ENCODE results near the gene SCMH1. TPM values are rescaled to one million over a fixed set of nuclear protein-coding genes. Genes with fewer than 3 reads are reported as not detected.

Gene SCMH1
- polyA plus RNA-seq, 1 of the 3 experiments (the other 2 are of a cell fraction) = 38.5 TPM

- no peaks in the 10 kb centered on the region for H3K4me1 ChIP-seq (ENCODE audit: control insufficient read depth in 1 of 2, insufficient read depth in 2 of 2, low read depth in 1 of 2, low read length in 1 of 2)
- no peak overlapping the region for H3K4me2 ChIP-seq
- H3K9ac ChIP-seq = no peak overlapping the region
- H3K4me3 ChIP-seq (ENCODE audit: low read depth in 2 of 2, low read length in 1 of 2) = no peak overlapping the region
- no peaks in the 10 kb centered on the region for H3K79me2 ChIP-seq (ENCODE audit: insufficient read depth)
- H4K20me1 ChIP-seq (ENCODE audit: insufficient read depth) = no peaks in the 10 kb centered on the region
- TF ChIP-seq REST (IDR thresholded peaks at IDR 0.05; ENCODE audit: low read depth, low read length) (no peak), RCOR1 (IDR thresholded peaks at IDR 0.05; ENCODE audit: low read length) (no peak), ELF1 (IDR thresholded peaks at IDR 0.05) (no peak), RAD21 (IDR thresholded peaks at IDR 0.05; ENCODE audit: low read length) (peak; percentile 44), FOXJ3 (CRISPR knock-in tag; IDR thresholded peaks at IDR 0.05) (no peak), TCF12 (IDR thresholded peaks at IDR 0.05) (no peak), IRF3 (IDR thresholded peaks at IDR 0.05; ENCODE audit: low read depth, low read length) (no peak), RFX5 (IDR thresholded peaks at IDR 0.05; ENCODE audit: low read length) (no peak), PBX3 (IDR thresholded peaks at IDR 0.05) (no peak), MXI1 (IDR thresholded peaks at IDR 0.05; ENCODE audit: low read depth, low read length) (no peak), GABPA (IDR thresholded peaks at IDR 0.05; ENCODE audit: low read depth) (no peak)
- TF ChIP-seq, protein P1, sequence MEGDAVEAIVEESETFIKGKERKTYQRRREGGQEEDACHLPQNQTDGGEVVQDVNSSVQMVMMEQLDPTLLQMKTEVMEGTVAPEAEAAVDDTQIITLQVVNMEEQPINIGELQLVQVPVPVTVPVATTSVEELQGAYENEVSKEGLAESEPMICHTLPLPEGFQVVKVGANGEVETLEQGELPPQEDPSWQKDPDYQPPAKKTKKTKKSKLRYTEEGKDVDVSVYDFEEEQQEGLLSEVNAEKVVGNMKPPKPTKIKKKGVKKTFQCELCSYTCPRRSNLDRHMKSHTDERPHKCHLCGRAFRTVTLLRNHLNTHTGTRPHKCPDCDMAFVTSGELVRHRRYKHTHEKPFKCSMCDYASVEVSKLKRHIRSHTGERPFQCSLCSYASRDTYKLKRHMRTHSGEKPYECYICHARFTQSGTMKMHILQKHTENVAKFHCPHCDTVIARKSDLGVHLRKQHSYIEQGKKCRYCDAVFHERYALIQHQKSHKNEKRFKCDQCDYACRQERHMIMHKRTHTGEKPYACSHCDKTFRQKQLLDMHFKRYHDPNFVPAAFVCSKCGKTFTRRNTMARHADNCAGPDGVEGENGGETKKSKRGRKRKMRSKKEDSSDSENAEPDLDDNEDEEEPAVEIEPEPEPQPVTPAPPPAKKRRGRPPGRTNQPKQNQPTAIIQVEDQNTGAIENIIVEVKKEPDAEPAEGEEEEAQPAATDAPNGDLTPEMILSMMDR (IDR thresholded peaks at IDR 0.05) = peak; percentile 27; the same call in 1 of the 2 replicates
- H3K9me3 ChIP-seq = no peaks in the 10 kb centered on the region
- no peaks in the 10 kb centered on the region for H3K9me2 ChIP-seq
- H3K27ac ChIP-seq (ENCODE audit: low read depth in 2 of 2, low read length in 1 of 2) = no peak overlapping the region
- no peak overlapping the region for H2AFZ ChIP-seq (ENCODE audit: low read depth)
- H3K27me3 ChIP-seq (ENCODE audit: insufficient read depth) = no peaks in the 10 kb centered on the region; the same call in 1 of the 2 replicates
- H3F3A ChIP-seq (replicated peaks; ENCODE audit: insufficient read depth) = no peaks in the 10 kb centered on the region
- no peak for DNase-seq
- H3K36me3 ChIP-seq (replicated peaks in 1 of 2; ENCODE audit: control insufficient read depth in 1 of 2, insufficient read depth in 2 of 2, low read length in 1 of 2) = no peaks in the 10 kb centered on the region
- POLR2A ChIA-PET = no interaction called here
- 51% methylated on average over 8 of the region's 11 CpGs for WGBS (ENCODE audit: low lambda C conversion rate)
- CTCF ChIA-PET = interaction anchor here (1.0 to 9.4 kb wide), 10 partner anchors 11 to 228 kb away, joined by 3 to 174 read pairs (median 5); partner anchors contain the start of gene FOXO6
Measured at GRCh38 chr1:41280202-41281032, 38.3 kb upstream of the SCMH1 start.

Data from SK-N-SH (cell line).